Measurements from ENCODE around the gene WASF2. TPM values are rescaled to one million over a fixed set of nuclear protein-coding genes. Genes with fewer than 3 reads are reported as not detected.

The WASF2 gene
- total RNA-seq, 1 experiment from 2014 or later: 134 TPM

DNA sequence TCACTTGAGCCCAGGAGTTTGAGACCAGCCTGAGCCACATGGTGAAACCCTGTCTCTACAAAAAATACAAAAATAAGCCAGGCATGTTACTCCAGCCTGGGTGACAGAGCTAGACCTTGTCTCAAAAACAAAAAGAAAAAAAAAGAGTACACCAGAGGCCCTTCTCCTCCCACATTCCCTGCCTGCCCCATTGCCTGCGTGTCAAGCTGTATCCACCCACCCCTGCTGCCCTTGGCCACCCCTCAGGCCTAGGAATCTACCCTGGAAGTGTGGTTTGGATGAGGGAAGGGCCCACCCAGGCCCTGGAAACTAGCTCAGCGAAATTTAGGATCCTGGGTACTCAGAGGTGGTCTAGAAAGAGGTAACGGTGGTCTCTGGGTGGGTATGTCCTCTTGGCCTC is 25.7 kb upstream of the WASF2 start:
- H3K4me3 ChIP-seq: no peak overlapping the region
- intact Hi-C loops (cut with micrococcal nuclease; ENCODE audit: unreplicated experiment): no loop called here
- H3K9me2 ChIP-seq (ENCODE audit: insufficient read depth): no peaks in the 10 kb centered on the region
- H2AFZ ChIP-seq: no peak overlapping the region
- H3K9me3 ChIP-seq (ENCODE audit: insufficient read depth, low read depth): no peaks in the 10 kb centered on the region
- H3F3A ChIP-seq (ENCODE audit: insufficient read depth, low read depth): no peaks in the 10 kb centered on the region; the same call in 1 of the 2 replicates
- CTCF ChIA-PET: no interaction called here
- no peak overlapping the region for H3K4me2 ChIP-seq
- DNase-seq: no peak
- H3K27me3 ChIP-seq (ENCODE audit: insufficient read depth, low read depth): no peaks in the 10 kb centered on the region
- TF ChIP-seq EZH2 (IDR thresholded peaks at IDR 0.05; ENCODE audit: low read depth): no peak
- TF ChIP-seq, protein P1, sequence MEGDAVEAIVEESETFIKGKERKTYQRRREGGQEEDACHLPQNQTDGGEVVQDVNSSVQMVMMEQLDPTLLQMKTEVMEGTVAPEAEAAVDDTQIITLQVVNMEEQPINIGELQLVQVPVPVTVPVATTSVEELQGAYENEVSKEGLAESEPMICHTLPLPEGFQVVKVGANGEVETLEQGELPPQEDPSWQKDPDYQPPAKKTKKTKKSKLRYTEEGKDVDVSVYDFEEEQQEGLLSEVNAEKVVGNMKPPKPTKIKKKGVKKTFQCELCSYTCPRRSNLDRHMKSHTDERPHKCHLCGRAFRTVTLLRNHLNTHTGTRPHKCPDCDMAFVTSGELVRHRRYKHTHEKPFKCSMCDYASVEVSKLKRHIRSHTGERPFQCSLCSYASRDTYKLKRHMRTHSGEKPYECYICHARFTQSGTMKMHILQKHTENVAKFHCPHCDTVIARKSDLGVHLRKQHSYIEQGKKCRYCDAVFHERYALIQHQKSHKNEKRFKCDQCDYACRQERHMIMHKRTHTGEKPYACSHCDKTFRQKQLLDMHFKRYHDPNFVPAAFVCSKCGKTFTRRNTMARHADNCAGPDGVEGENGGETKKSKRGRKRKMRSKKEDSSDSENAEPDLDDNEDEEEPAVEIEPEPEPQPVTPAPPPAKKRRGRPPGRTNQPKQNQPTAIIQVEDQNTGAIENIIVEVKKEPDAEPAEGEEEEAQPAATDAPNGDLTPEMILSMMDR (conservative IDR thresholded peaks at IDR 0.05): no peak
- BruUV-seq (replicated peaks): no TSS peak
- H3K36me3 ChIP-seq (ENCODE audit: low read depth): no peaks in the 10 kb centered on the region
- POLR2A ChIA-PET (ENCODE audit: unreplicated experiment): no interaction called here
- H3K27ac ChIP-seq: no peak overlapping the region
- H4K20me1 ChIP-seq (ENCODE audit: insufficient read depth): no peaks in the 10 kb centered on the region
- H3K4me1 ChIP-seq (replicated peaks; ENCODE audit: insufficient read depth): peaks cover 21% of the 10 kb centered on the region
- no peaks in the 10 kb centered on the region for H3K79me2 ChIP-seq (ENCODE audit: low read depth)

DNA sequence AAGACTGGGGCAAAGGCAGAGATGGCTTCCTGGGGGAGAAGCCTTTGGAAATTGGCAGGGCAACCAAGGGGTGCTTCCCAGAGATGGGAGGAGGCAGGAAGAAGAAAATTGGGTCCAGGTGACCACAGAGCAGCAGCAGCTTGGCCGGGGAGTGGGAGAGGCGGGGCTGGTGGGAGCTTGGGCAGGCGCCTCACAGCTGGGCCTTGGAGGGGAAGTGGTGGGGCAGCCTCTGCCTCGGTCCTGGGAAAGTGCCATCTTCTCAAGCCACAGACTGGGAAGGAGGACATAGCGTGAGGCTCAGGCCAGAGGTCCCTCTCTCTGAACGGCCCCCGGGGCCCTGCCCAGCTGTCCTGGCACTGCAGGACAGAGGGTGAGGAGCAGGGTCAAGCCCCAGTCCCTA is 24.0 kb upstream of the WASF2 start:
- H3K4me1 ChIP-seq (replicated peaks; ENCODE audit: insufficient read depth): peaks cover 21% of the 10 kb centered on the region
- intact Hi-C loops (cut with micrococcal nuclease; ENCODE audit: unreplicated experiment): no loop called here
- no TSS peak for BruUV-seq (replicated peaks)
- no peaks in the 10 kb centered on the region for H3K9me3 ChIP-seq (ENCODE audit: insufficient read depth, low read depth)
- no peaks in the 10 kb centered on the region; the same call in 1 of the 2 replicates for H3F3A ChIP-seq (ENCODE audit: insufficient read depth, low read depth)
- no peaks in the 10 kb centered on the region for H3K79me2 ChIP-seq (ENCODE audit: low read depth)
- H3K27ac ChIP-seq: no peak overlapping the region
- no peaks in the 10 kb centered on the region for H3K36me3 ChIP-seq (ENCODE audit: low read depth)
- DNase-seq: no peak
- POLR2A ChIA-PET (ENCODE audit: unreplicated experiment): interaction anchor here (0.6 kb wide), 1 partner anchor 160 kb away, joined by 3 read pairs; no protein-coding TSS in a partner anchor
- H3K4me2 ChIP-seq: no peak overlapping the region
- CTCF ChIA-PET: no interaction called here
- TF ChIP-seq, protein P1 (conservative IDR thresholded peaks at IDR 0.05): no peak
- no peak for TF ChIP-seq EZH2 (IDR thresholded peaks at IDR 0.05; ENCODE audit: low read depth)
- H3K4me3 ChIP-seq: no peak overlapping the region
- H2AFZ ChIP-seq: no peak overlapping the region
- no peaks in the 10 kb centered on the region for H4K20me1 ChIP-seq (ENCODE audit: insufficient read depth)
- no peaks in the 10 kb centered on the region for H3K27me3 ChIP-seq (ENCODE audit: insufficient read depth, low read depth)
- H3K9me2 ChIP-seq (ENCODE audit: insufficient read depth): no peaks in the 10 kb centered on the region

DNA sequence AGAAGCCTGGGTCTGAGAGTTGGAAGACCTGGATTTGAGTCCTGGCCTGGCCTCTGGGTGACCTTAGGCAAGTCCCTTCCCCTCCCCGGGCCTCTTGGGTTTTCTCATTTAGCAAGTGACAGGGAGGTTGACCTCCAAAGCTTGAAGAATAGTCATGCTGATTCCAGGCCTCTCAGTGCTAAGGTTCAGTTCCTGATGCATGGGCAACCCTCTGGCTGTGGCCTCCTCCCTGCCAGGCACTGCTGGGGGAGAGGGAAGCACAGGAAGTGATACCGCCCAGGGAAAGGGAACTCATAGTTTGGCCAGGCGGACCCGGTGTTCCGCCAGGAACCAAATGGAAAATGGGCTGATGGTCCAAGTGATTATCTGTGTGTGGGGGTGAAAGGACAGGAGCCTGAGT is 23.6 kb upstream of the WASF2 start:
- ChIA-PET POLR2A (ENCODE audit: unreplicated experiment) (interaction anchor here (0.6 kb wide), 1 partner anchor 161 kb away, joined by 3 read pairs; no protein-coding TSS in a partner anchor), CTCF (no interaction called here)
- TF ChIP-seq EZH2 (IDR thresholded peaks at IDR 0.05; ENCODE audit: low read depth): no peak
- TF ChIP-seq, protein P1 (conservative IDR thresholded peaks at IDR 0.05): no peak
- Histone ChIP-seq H3K36me3 (ENCODE audit: low read depth) (no peaks in the 10 kb centered on the region), H3K4me2 (no peak overlapping the region), H3K9me2 (ENCODE audit: insufficient read depth) (no peaks in the 10 kb centered on the region), H3K79me2 (ENCODE audit: low read depth) (no peaks in the 10 kb centered on the region), H3K27me3 (ENCODE audit: insufficient read depth, low read depth) (no peaks in the 10 kb centered on the region), H3F3A (ENCODE audit: insufficient read depth, low read depth) (no peaks in the 10 kb centered on the region; the same call in 1 of the 2 replicates), H4K20me1 (ENCODE audit: insufficient read depth) (no peaks in the 10 kb centered on the region), H3K27ac (no peak overlapping the region), H3K4me3 (no peak overlapping the region), H3K4me1 (replicated peaks; ENCODE audit: insufficient read depth) (peaks cover 17% of the 10 kb centered on the region; the same call in 1 of the 2 replicates), H2AFZ (no peak overlapping the region), H3K9me3 (ENCODE audit: insufficient read depth, low read depth) (no peaks in the 10 kb centered on the region)
- BruUV-seq (replicated peaks): no TSS peak
- intact Hi-C loops (cut with micrococcal nuclease; ENCODE audit: unreplicated experiment): no loop called here
- no peak for DNase-seq

Measured in PC-9 (cell line).